GM12878 (cell line): ENCODE results near the gene NPM3. TPM values are rescaled to one million over a fixed set of nuclear protein-coding genes. Genes with fewer than 3 reads are reported as not detected.

Experiments used
- ASH2L ChIP-seq: fragments of 300-600, 200-600 bp; sonication (generic); IDR thresholded peaks from 2 replicates; pipeline ENCODE4 v1.6.1; 2017; ENCODE audit warnings: low read depth, mild to moderate bottlenecking, borderline replicate concordance
- CTCF ChIP-seq, 3 experiments: IDR thresholded peaks in 2 of 3; conservative IDR thresholded peaks in 1 of 3; 2 replicates each; pipeline ENCODE4 v1.5.1; 2011; ENCODE audit warnings: low read depth in 3 of 3, low read length in 3 of 3, mild to moderate bottlenecking in 3 of 3, control low read depth in 2 of 3, moderate library complexity in 2 of 3, inconsistent platforms in 1 of 3, mixed read lengths in 1 of 3; ENCODE audit not compliant: control insufficient read depth in 2 of 3, insufficient read depth in 1 of 3; ENCODE audit errors: extremely low read depth in 1 of 3
- EZH2 ChIP-seq: IDR thresholded peaks from 2 replicates; pipeline ENCODE4 v1.6.1; 2012; ENCODE audit warnings: low read depth, mild to moderate bottlenecking, control low read depth, inconsistent platforms, low read length, borderline replicate concordance; ENCODE audit not compliant: control insufficient read depth
- MYC ChIP-seq: IDR thresholded peaks from 2 replicates; pipeline ENCODE4 v1.6.1; 2011; ENCODE audit warnings: mild to moderate bottlenecking, low read length, moderate library complexity, inconsistent platforms; ENCODE audit not compliant: insufficient read depth, insufficient replicate concordance, insufficient read length, severe bottlenecking
- PAX5 ChIP-seq: IDR thresholded peaks from 2 replicates; pipeline ENCODE4 v1.6.1; 2011; ENCODE audit warnings: low read depth, low read length, borderline replicate concordance
- RB1 ChIP-seq: fragments of 450-650 bp; formaldehyde crosslinking; IDR thresholded peaks from 2 replicates; pipeline ENCODE4 v1.6.1; 2017; ENCODE audit warnings: mild to moderate bottlenecking, borderline replicate concordance
- RBBP5 ChIP-seq: fragments of 200-600 bp; sonication (generic); conservative IDR thresholded peaks from 2 replicates; pipeline ENCODE4 v1.6.1; 2016
- SMAD1 ChIP-seq: fragments of 450-650 bp; IDR thresholded peaks from 2 replicates; pipeline ENCODE4 v1.6.1; 2018; ENCODE audit warnings: mild to moderate bottlenecking, low read depth; ENCODE audit not compliant: partially characterized antibody
- SMARCA5 ChIP-seq: fragments of 450-650 bp; IDR thresholded peaks from 2 replicates; pipeline ENCODE4 v1.6.1; 2017; ENCODE audit warnings: mild to moderate bottlenecking
- polyA plus RNA-seq, 11 experiments: library from polyadenylated mRNA; depleted of rRNA in 4 of 11; unstranded in 6 of 11; stranded (reverse) in 5 of 11; fragments of >200 nt; fragmentation: Nextera tagmentation in 4 of 11; fragmentation: Illumina TruSeq in 1 of 11; extraction: Ambion mirVana in 4 of 11; extraction: Trizol in 1 of 11; gene quantifications; 1 replicate in 1 of 11; 2 replicates in 10 of 11; pipeline versions ENCODE4 v1.2.1 to v1.2.3, GENCODE V29; 2011 to 2016; ENCODE audit warnings: inconsistent platforms in 2 of 11, missing spikeins in 2 of 11, low read depth in 1 of 11
- total RNA-seq, 4 experiments: library from RNA; depleted of rRNA in 3 of 4; stranded (reverse); fragments of >200 nt in 3 of 4; fragmentation: Illumina TruSeq in 1 of 4; extraction: Trizol in 1 of 4; gene quantifications; 2 replicates each; pipeline versions ENCODE4 v1.2.1 to v1.2.3, GENCODE V29; 2013 to 2021

NPM3 gene
- total and polyA plus RNA-seq, 10 of the 15 experiments (the other 5 are each of a cell fraction or from before 2014, with no cell fraction given): 13.0 to 171 (median 93.3) TPM

- TF ChIP-seq CTCF (IDR thresholded peaks at IDR 0.05 in 2 of 3, conservative IDR thresholded peaks at IDR 0.05 in 1 of 3; ENCODE audit: control insufficient read depth in 2 of 3, extremely low read depth in 1 of 3, insufficient read depth in 1 of 3, low read depth in 3 of 3, low read length in 3 of 3) (peak; percentile 93 to 95 (median 93); a peak in 5 of 6 replicates), SMARCA5 (peak; percentile 67; the same call in 1 of the 2 replicates), RB1 (peak; percentile 57; the same call in 1 of the 2 replicates), RBBP5 (no peak), EZH2 (no peak), ASH2L (no peak), MYC (no peak), SMAD1 (no peak), PAX5 (peak; percentile 92)
Observed at GRCh38 chr10:101780818-101781654, 2.2 kb downstream of the NPM3 start (continued).
